H7 (cell line): ENCODE data around the gene H6PD. TPM values are rescaled to one million over a fixed set of nuclear protein-coding genes. Genes with fewer than 3 reads are reported as not detected.

Experiments used
- DNase-seq: peaks from one replicate; pipeline ENCODE4 v3.0.0; 2012
- H3K27me3 ChIP-seq: 2 replicates; pipeline ENCODE4 v1.6.0; 2011; ENCODE audit warnings: mild to moderate bottlenecking, low read length; ENCODE audit not compliant: control insufficient read depth, insufficient read depth
- H3K36me3 ChIP-seq: replicated peaks from 2 replicates; pipeline ENCODE4 v1.5.1; 2011; ENCODE audit warnings: low read length; ENCODE audit not compliant: control insufficient read depth, insufficient read depth
- H3K4me3 ChIP-seq: 2 replicates; pipeline ENCODE4 v1.5.1; 2011; ENCODE audit warnings: low read depth, mild to moderate bottlenecking, control low read depth, low read length, moderate library complexity; ENCODE audit not compliant: insufficient read depth
- total RNA-seq: library from RNA; depleted of rRNA; stranded (reverse); fragments of >200 nt; shearing (Covaris generic); gene quantifications from 2 replicates; pipeline ENCODE4 v1.2.3, GENCODE V29; 2014; rRNA removed

The H6PD gene, protein sequence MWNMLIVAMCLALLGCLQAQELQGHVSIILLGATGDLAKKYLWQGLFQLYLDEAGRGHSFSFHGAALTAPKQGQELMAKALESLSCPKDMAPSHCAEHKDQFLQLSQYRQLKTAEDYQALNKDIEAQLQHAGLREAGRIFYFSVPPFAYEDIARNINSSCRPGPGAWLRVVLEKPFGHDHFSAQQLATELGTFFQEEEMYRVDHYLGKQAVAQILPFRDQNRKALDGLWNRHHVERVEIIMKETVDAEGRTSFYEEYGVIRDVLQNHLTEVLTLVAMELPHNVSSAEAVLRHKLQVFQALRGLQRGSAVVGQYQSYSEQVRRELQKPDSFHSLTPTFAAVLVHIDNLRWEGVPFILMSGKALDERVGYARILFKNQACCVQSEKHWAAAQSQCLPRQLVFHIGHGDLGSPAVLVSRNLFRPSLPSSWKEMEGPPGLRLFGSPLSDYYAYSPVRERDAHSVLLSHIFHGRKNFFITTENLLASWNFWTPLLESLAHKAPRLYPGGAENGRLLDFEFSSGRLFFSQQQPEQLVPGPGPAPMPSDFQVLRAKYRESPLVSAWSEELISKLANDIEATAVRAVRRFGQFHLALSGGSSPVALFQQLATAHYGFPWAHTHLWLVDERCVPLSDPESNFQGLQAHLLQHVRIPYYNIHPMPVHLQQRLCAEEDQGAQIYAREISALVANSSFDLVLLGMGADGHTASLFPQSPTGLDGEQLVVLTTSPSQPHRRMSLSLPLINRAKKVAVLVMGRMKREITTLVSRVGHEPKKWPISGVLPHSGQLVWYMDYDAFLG
- 13.9 and 20.2 TPM in 2 replicates for total RNA-seq

DNA sequence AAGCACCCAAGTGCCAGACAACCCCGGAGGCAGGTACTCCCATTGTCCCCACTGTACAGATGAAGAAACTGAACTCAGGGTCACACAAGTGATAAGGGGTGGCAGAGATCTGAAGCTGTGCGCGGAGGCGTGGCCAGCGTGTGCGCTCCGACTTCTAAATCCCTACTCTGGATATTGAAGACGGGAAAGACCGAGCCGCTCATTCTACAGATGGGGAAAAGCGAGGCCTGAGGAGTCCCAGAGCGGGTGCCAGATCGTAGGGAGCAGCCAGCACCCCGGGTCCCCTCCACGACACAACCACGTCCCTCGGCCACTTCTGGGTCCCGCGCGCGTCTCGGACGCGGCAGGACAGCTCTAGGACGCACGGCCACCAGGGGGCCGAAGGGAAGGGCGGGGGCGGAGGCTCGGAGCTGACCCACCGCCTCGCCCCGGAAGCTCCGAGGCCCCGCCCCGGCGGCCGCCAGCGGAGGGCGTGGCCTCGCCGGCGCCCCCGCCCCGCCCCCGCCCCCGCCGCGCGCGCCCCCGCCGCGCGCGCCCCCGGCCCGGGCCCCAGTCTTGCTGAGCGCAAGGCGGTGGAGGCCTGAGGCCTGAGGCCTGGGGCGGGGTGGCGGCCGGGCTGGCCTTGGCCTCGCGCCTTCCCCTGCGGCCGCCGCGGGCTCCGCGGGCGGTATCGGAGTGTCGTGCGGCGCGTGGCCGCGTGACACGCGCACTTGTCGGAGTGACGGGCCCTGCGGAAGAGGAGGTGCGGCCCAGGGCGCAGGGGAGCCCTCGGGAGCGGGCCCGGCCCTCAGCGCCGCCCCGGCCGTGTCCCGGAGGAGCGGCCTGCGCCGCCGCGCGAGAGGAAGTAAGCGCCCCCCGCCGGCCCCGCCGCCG is at the start of gene H6PD:
TSS of gene H6PD (plus strand) at position 552 of the 873 bp plus-strand sequence. CDS start 10,161 bp downstream, outside the sequence.
- DNase-seq: peak; percentile 100
- H3K27me3 ChIP-seq: no peaks in the 10 kb centered on the region
- H3K36me3 ChIP-seq: no peaks in the 10 kb centered on the region
- peak within 1 kb of the TSS; percentile 65 for H3K4me3 ChIP-seq

DNA sequence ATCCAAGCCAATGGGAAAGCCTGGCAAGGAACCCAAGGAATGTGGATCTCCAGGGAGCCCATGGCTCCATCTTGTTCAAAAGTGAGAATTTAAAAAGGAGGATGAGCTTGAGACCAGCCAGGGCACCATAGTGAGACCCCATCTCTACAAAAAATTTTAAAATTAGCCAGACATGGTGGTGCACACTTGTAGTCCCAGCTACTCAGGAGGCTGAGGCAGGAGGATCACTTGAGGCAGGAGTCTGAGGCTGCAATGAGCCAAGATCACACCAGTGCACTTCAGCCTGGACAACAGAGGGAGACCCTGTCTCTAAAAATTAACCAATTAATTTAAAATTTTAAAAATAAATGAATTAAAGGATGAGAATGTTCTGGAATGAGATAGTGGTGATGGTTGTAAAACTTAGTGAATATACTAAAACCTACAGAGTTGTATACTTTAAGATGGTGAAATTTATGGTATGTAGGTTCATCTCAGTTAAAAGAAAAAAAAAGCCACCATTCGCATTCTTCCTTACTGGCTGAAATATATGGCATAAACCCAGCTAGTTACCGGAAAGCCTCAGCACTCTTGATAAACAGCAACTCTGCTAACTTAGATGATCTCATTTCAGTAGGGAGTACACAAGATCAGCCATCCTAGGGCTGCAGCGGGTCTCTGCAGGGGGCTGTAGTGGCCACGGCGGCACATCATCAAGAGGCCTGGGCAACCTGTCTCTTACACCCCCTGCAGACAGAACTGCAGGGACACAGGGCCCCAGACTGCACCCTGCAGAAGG is 48.3 kb upstream of the H6PD start:
- Histone ChIP-seq H3K36me3 (peaks cover 2% of the 10 kb centered on the region; the same call in 1 of the 2 replicates), H3K27me3 (peaks cover 28% of the 10 kb centered on the region), H3K4me3 (no peak overlapping the region)
- peak; percentile 62 for DNase-seq

DNA sequence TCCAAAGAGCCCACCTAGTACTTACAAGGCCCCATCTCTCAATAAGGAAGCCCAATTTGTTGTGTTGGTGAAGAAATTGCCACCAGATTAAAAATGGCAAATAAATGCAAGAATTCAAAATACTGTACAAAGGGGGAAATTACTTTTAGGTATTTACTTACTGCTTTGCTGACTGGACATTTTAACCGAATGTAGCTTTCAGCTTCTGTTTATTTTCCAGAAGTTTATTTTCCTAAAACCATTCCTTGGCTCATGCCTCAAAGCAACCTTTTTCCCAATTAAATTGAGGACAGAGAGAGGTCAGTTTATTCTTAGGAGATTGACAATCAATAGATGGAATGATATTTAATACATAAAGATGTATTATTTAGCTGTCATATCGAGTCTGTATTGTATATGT is 47.6 kb upstream of the H6PD start:
- peaks cover 21% of the 10 kb centered on the region for H3K27me3 ChIP-seq
- no peak for DNase-seq
- H3K4me3 ChIP-seq: no peak overlapping the region
- H3K36me3 ChIP-seq: peaks cover 2% of the 10 kb centered on the region; the same call in 1 of the 2 replicates

DNA sequence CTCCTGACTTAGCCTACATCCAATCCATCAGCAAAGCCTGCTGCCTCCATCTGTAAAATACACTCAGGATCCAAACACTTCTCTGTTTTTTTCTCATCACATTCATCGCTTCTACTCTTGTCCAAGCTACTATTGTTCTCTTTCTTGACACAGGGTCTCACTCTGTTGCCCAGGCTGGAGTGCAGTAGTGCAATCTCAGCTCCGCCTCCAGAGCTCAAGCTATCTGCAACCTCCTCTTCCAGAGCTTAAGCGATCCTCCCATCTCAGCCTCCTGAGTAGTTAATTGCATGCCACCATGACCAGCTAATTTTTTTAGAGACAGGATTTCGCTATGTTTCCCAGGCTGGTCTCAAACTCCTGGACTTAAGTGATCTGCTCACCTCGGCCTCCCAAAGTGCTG is 44.3 kb upstream of the H6PD start:
- no peaks in the 10 kb centered on the region for H3K36me3 ChIP-seq
- no peaks in the 10 kb centered on the region for H3K27me3 ChIP-seq
- no peak overlapping the region for H3K4me3 ChIP-seq
- no peak for DNase-seq

DNA sequence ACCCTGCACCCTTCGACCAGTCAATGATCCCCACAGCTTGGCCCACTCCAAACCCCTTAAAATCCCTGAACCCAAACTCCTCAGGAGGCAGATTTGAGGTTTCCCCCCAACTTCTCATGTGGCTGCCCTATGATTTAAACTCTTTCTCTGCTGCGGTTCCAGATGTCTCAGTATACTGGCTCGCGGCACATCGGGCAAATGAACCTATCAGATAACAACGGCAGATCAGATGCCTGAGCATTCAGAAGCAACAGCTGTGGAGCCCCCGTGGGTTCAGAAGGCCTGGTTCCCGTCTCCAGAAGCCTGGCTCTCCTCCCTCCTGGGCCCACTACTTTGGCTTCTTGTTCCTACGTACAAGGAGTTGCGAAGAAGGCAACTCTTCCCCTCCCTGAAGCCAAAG is 43.3 kb upstream of the H6PD start:
- no peak for DNase-seq
- H3K36me3 ChIP-seq: no peaks in the 10 kb centered on the region
- H3K27me3 ChIP-seq: no peaks in the 10 kb centered on the region; the same call in 1 of the 2 replicates
- no peak overlapping the region for H3K4me3 ChIP-seq

DNA sequence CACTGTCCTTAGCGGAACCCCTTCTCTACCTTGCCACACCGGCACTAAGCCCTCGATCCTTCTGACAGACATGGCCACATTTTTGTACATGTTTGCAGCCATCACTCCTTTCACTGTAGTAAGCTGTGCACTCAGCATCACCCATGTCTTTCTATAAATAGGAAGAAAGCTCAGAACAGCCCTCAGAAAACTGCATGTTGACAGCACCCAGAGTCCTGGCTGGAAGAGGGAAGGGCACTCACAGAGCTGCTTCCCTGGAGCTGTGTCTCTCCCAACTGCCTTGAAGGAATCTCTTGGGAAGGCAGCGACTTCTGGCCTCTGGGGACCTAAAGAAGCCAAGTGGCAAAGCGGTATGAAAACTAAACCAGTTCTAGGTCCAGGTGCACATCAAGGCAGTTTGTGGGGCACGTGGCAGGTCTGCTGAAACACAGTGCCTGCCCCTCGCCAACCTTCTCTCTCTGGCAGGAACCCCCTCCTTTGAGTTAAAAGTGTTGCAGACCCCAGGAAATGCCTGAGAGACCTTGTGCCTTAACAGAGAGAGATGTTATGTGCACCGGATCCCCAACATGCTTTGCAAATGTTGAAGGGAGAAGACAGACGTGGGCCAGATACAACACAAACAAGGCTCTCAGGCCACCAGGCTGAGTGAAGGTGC is 41.9 kb upstream of the H6PD start:
- DNase-seq: no peak
- no peaks in the 10 kb centered on the region for H3K36me3 ChIP-seq
- H3K27me3 ChIP-seq: peaks cover 11% of the 10 kb centered on the region
- H3K4me3 ChIP-seq: no peak overlapping the region

DNA sequence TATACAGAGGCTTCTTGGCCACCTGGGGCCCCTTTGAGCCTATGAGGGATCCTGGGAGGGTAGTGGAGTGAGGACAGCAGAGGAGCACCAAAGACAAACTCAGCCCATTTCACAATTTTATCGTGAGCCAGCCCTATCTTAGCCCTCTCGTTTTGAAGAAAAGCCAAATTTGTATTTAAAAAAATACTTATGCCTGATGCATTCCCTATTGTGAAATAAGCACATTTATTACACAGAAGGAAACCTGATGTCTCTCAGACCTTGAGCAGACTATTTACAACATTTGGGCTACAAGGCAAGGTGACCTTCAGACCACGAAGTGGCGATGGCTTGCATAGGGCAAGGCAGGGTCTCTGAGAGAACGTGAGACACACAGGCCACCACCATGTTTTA is 41.3 kb upstream of the H6PD start:
- peaks cover 16% of the 10 kb centered on the region for H3K27me3 ChIP-seq
- H3K36me3 ChIP-seq: no peaks in the 10 kb centered on the region
- no peak overlapping the region for H3K4me3 ChIP-seq
- DNase-seq: no peak

DNA sequence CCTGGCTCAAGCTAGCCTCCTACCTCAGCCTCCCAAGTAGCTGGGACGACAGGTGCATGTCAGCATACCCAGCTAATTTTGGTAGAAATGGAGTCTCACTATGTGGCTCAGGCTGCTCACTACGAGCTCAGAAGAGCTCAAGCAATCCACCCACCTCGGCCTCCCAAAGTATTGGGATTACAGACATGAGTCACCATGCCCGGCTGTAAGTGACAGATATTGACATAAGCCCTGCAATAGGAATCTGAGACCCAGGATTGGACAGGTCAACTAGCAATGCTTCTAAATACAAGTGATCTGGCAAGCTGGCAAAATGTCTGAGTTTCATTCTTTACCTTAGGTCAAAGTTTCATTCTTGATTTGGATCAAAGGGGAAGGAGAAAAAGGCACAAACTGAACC is 40.5 kb upstream of the H6PD start:
- Histone ChIP-seq H3K4me3 (no peak overlapping the region), H3K36me3 (no peaks in the 10 kb centered on the region)

DNA sequence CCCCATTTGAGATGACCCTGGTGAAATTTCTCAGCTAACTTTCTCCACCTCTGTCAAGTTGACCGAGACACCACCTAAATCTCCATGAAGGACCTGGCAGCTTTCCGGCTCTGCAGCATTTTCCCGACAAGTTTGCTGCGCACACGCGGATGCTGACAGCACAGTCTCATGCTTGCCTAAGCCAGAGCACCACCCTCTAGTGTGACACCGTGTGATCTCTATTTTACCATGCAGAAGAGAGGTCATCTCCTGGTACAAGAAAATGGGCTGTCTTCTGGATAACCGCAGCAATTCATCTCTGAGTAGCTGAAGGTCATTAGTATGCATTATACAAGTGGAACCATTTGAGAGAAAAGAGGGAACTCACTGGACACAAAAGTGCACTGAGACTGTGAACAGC is 38.9 kb upstream of the H6PD start:
- H3K4me3 ChIP-seq: no peak overlapping the region
- no peak for DNase-seq
- peaks cover 39% of the 10 kb centered on the region for H3K27me3 ChIP-seq
- no peaks in the 10 kb centered on the region for H3K36me3 ChIP-seq

More for the DNA sequence above, 40.5 kb upstream of the H6PD start:
- H3K27me3 ChIP-seq: peaks cover 23% of the 10 kb centered on the region
- no peak for DNase-seq

DNA sequence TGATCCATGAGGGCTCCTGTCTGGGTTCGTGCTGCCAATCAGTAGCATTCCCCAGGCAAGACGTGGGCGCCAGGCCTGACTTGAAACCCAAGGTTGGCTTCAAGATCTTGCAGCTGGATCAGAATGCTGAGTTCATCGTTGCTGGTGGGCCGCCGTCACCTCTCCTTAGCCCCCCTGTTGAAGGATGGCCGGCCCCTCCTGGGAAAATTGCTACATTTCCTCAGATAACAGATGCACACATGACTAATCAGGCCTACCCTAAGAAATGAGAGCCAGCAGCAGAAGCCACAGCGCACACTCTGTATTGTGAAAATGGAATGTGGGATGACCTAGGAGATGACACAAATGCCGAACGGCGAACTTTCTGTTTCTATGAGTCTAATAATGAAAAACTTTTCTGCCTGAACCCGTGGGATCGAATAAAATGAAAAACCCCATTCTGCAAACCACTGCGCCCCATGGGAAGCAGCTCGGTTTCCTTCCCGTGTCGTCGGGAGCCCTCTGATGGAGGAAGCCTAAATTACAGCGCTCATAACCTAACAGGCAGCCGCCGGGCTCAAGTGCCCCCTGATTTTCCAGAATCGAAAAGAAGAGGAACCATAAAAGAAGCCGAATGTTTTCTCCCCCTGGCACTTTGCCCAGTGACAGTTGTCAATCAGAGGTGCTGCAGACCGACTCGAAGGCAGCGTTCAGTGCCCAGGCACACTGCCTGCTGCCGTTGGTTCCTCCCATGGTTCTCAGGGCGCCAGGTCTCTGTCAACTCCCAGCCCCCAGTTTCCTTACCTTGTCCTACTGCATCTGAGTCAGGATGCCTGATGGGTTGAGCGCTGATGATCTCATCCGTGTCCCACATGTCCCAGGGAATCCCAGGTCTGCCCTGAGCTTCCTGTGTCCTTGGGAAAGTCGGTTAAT is 38.2 kb upstream of the H6PD start:
- H3K27me3 ChIP-seq: peaks cover 47% of the 10 kb centered on the region
- H3K36me3 ChIP-seq: no peaks in the 10 kb centered on the region
- H3K4me3 ChIP-seq: no peak overlapping the region
- peak; percentile 79 for DNase-seq

DNA sequence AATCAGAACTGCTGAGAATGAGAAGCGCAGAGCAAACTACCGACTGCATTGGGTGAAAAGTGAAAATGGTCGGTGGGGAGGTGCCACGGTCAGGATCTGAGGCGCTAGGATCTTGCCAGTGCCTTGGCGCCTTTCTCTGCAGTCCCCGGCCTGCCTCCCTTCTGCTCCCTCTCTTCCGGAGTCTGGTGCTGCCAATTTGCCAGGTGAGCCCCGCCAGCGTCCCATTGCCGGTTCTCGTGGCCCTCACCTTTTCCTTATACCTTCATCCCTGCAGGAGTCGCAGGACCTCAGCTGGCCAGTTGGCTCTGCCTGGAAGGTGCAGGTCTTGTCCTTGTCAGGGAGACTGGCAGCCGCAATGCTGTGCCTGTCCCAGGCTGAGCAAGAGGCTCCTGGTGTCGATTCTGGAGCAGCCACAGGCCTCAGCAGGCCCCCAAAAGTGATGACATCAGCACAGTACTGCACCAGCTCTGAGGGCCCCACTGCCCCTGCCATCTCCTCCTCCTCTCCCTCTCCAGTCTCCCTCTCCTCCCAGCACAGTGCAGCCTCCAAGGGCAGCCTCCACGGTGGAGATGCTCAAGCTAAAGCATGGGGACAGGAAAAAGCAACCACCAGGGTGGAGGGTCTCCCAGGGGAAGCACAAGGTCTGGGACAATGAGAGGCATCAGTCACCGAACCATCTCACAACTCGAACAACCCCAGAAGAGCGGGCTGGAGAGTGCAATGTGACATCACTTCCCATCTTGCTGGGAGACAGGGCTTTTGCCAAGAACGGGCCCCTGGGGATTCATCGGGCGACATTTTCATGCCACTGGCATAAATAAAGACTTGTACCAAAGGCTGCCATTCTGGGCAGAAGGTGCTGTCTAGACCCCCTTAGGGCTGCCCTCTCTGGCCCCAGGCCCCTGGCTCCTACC is 37.1 kb upstream of the H6PD start:
- Histone ChIP-seq H3K4me3 (no peak overlapping the region), H3K27me3 (peaks cover 57% of the 10 kb centered on the region)

More for the DNA sequence above, 37.1 kb upstream of the H6PD start:
- no peak for DNase-seq
- no peaks in the 10 kb centered on the region for H3K36me3 ChIP-seq
